ENCODE results near the gene SPATA31A6. TPM values are rescaled to one million over a fixed set of nuclear protein-coding genes. Genes with fewer than 3 reads are reported as not detected.

Gene SPATA31A6
- total and polyA plus RNA-seq, 2 of the 4 experiments (the other 2 are of a cell fraction): not detected

Small RNA genes within 50 kb of the gene (microRNA-seq; reads per million reads assigned to microRNA genes)
- not detected for gene AL445584.3 (ENCODE audit: insufficient read depth, insufficient read length)

Small RNA genes within 50 kb of the gene (small RNA-seq; reads per million reads assigned to genes)
- gene AL445584.3: 0 reads per million in 5 experiments

Other genes with a start within 250 kb of the SPATA31A6 start
- 1.4 and 2.2 TPM in 2 replicates for gene CNTNAP3B, start 54.2 kb upstream of the SPATA31A6 start, total RNA-seq (2012; rRNA removed)
- 1.3 and 2.1 TPM in 2 replicates for gene CNTNAP3B, start 54.2 kb upstream of the SPATA31A6 start, polyA plus RNA-seq (2012; rRNA removed)

Measured in IMR-90 (cell line).